Bronchial epithelial cell (primary cell): Measurements from ENCODE around the gene ERCC6L2. TPM values are rescaled to one million over a fixed set of nuclear protein-coding genes. Genes with fewer than 3 reads are reported as not detected.

Experiments
- DNase-seq: peaks from one replicate; pipeline ENCODE4 v3.0.0-alpha.2; 2010; ENCODE audit warnings: low read depth
- FAIRE-seq: peaks from 2 replicates; lab custom pipeline; 2011; peaks lifted over from hg19 to GRCh38; lab: Jason Lieb, UNC
- H3K27me3 ChIP-seq: 2 replicates; pipeline ENCODE4 v1.5.1; 2011; ENCODE audit warnings: low read length; ENCODE audit not compliant: control insufficient read depth, insufficient read depth
- H3K36me3 ChIP-seq: 2 replicates; pipeline ENCODE4 v1.5.1; 2011; ENCODE audit warnings: low read length; ENCODE audit not compliant: control insufficient read depth, insufficient read depth
- H3K4me3 ChIP-seq: 2 replicates; pipeline ENCODE4 v1.5.1; 2011; ENCODE audit warnings: mild to moderate bottlenecking, low read depth, low read length, control low read depth
- total RNA-seq: library from RNA; depleted of rRNA; stranded (reverse); fragments of >200 nt; gene quantifications from 2 replicates; pipeline ENCODE4 v1.2.1, GENCODE V29; 2014
- TF ChIP-seq, protein P1 (sequence below): IDR thresholded peaks from 2 replicates; pipeline ENCODE4 v1.5.1; 2011; ENCODE audit warnings: mild to moderate bottlenecking, moderate library complexity, low read length, control low read depth, inconsistent platforms; ENCODE audit not compliant: insufficient read depth, severe bottlenecking

ERCC6L2 gene
- total RNA-seq, 1 donor from 2014 or later, result 33.4 TPM

DNA sequence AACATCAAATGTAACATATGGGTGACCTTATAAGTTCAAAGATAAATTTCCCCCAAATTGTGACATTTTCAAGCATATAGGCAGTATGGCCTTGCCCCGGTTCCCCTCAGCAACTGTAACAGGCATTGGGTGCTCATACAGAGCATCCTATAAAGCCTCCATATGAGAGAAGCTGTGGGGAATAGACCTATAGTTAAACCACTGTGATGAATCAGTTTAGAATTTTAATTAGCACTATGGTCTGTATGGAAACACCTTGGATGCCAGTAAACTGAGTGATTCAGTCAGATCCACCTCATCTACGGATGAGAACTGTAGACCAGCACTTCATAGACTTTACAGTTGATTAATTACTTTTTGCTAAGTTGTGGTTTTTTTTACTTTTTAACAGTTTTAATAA is 79.4 kb downstream of the ERCC6L2 start:
- Histone ChIP-seq H3K27me3 (no peaks in the 10 kb centered on the region), H3K36me3 (peaks cover 1% of the 10 kb centered on the region), H3K4me3 (no peak overlapping the region)
- DNase-seq (no peak), FAIRE-seq (no peak)
- TF ChIP-seq, protein P1, sequence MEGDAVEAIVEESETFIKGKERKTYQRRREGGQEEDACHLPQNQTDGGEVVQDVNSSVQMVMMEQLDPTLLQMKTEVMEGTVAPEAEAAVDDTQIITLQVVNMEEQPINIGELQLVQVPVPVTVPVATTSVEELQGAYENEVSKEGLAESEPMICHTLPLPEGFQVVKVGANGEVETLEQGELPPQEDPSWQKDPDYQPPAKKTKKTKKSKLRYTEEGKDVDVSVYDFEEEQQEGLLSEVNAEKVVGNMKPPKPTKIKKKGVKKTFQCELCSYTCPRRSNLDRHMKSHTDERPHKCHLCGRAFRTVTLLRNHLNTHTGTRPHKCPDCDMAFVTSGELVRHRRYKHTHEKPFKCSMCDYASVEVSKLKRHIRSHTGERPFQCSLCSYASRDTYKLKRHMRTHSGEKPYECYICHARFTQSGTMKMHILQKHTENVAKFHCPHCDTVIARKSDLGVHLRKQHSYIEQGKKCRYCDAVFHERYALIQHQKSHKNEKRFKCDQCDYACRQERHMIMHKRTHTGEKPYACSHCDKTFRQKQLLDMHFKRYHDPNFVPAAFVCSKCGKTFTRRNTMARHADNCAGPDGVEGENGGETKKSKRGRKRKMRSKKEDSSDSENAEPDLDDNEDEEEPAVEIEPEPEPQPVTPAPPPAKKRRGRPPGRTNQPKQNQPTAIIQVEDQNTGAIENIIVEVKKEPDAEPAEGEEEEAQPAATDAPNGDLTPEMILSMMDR, result no peak

DNA sequence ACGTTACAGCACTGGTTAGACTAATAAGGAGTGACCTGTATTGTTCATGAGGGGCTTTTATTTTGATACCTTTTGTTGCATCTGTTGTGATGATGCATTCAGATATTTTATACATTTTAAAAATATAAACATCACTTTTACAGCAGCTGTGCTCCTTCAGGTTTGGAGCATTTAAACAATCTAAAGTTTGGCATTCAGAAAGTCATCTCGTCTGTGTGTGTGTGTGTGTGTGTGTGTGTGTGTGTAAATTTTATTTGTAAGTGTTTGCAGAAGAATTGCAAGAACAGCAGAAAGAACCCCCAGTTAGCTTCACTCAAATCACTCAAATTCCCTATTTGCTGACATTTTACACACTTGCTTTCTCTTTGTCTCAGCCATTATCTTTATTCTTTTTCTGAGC is 87.4 kb downstream of the ERCC6L2 start:
- Histone ChIP-seq H3K4me3 (no peak overlapping the region), H3K36me3 (no peaks in the 10 kb centered on the region), H3K27me3 (no peaks in the 10 kb centered on the region)
- DNase-seq (no peak), FAIRE-seq (no peak)
- TF ChIP-seq, protein P1, result no peak

DNA sequence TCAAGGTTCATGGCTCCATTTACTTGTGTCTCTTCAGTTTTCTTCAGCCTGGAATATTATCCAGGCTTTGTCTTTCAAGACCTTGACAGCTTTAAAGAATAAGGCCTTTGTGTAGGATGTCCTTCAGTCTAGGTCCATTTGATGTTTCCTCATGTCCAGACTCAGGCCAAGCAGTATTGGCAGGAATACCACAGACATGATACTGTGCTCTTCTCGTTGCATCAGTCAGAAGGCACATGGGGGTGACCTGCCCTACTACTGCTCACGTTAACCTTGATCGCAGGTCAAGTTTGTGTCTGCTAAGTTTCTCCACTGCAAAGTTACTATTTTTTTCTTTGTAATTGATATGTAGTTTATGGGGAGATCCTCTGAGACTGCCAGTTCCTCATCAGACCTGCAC is 88.2 kb downstream of the ERCC6L2 start:
- H3K27me3 ChIP-seq, result no peaks in the 10 kb centered on the region
- DNase-seq, result no peak
- FAIRE-seq, result no peak
- TF ChIP-seq, protein P1, result no peak
- no peak overlapping the region for H3K4me3 ChIP-seq
- no peaks in the 10 kb centered on the region for H3K36me3 ChIP-seq

DNA sequence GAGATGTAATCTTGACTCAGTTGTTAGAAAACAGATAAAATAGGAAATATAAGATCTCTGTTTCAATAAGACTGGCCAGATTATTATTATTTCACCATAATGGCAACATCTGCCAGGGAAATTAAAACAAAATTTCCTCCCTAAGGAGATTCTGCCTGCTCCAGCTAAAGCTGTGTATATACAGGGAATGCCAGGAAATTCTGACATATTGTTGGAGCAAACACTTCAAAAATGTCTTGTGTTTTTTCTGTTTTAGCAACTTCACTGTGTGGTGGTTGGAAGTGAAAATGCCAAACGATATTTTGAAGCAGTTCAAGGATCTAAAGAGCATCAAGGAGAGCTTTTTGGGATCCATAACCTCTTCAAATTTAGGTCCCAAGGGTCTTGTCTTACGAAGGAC is 90.8 kb downstream of the ERCC6L2 start:
- no peaks in the 10 kb centered on the region for H3K36me3 ChIP-seq
- FAIRE-seq (no peak), DNase-seq (no peak)
- no peak overlapping the region for H3K4me3 ChIP-seq
- H3K27me3 ChIP-seq, result no peaks in the 10 kb centered on the region
- TF ChIP-seq, protein P1, result no peak

DNA sequence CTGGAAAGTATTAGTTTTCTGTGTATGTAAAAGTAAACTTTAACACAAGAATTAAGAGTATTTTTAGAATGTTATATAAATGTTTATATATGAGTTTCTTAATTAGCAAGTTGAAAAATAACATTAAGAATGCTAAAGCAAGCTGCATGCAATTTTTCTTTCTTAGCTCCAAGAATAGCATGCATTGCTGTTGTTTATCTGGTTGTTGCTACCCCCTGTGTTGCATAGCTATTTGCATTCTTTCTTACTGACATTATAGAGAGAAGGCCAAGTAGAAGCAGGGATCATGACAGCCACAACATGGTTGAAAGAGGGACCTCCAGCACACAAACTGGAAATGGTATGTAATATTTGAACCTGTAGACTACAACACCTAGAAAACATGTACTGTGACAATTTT is 94.8 kb downstream of the ERCC6L2 start:
- peaks cover 2% of the 10 kb centered on the region for H3K36me3 ChIP-seq
- no peak for FAIRE-seq

DNA sequence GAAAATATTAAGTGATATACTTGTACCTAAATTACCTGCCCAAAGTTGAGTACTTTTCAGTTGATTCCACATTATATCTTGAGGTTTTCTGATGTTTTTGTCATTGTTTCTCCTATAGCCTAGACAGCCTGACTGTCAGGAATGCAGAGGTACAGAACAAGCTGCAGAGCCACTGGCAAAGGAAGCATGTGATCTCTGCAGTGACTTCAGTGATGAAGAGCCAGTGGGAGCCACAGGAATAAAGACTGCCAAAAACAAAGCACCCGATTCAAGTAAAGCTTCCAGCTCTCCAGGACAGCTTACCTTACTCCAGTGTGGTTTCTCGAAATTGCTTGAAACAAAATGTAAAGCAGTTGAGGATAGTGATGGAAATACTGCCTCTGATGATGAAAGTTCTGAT is 96.3 kb downstream of the ERCC6L2 start:
- peak; percentile 13 for FAIRE-seq
- peaks cover 2% of the 10 kb centered on the region for H3K36me3 ChIP-seq
- no peaks in the 10 kb centered on the region for H3K27me3 ChIP-seq
- TF ChIP-seq, protein P1, result no peak
- H3K4me3 ChIP-seq, result no peak overlapping the region
- no peak for DNase-seq

More for the DNA sequence above, 94.8 kb downstream of the ERCC6L2 start:
- Histone ChIP-seq H3K27me3 (no peaks in the 10 kb centered on the region), H3K4me3 (no peak overlapping the region)
- DNase-seq, result no peak
- TF ChIP-seq, protein P1, result no peak
